Upper lobe of left lung (tissue), 6 donors: ENCODE data around the gene YDJC. TPM values are rescaled to one million over a fixed set of nuclear protein-coding genes. Genes with fewer than 3 reads are reported as not detected.
A peak's percentile ranks its signal among the peaks of the same experiment; 100 is the strongest.
"Not testable (repeated sequence)": the region's sequence is repeated elsewhere in the genome, so short reads cannot be mapped to it uniquely, and the experiment has no call there.

Experiments used
- ATAC-seq, 2 donors: fragments of 200-7000 bp; cut with Tn5 transposase; one replicate each; pipeline ENCODE4 v1.9.1; 2022; ENCODE audit warnings: mild to moderate bottlenecking in 2 of 2, moderate library complexity in 2 of 2; ENCODE audit not compliant: low FRiP score in 2 of 2
- DNase-seq, 2 donors: peaks; one replicate each; pipeline ENCODE4 v3.0.0-alpha.2; 2019 to 2020
- H3K27ac ChIP-seq, 4 donors: fragments of 200-600 bp; sonication (generic); one replicate each; pipeline ENCODE4 v1.5.1; 2016 to 2019
- H3K27me3 ChIP-seq, 4 donors: fragments of 200-600 bp; sonication (generic); one replicate each; pipeline ENCODE4 v1.5.1; 2017 to 2019
- H3K36me3 ChIP-seq, 4 donors: fragments of 200-600 bp; sonication (generic); one replicate each; pipeline ENCODE4 v1.5.1; 2016 to 2019
- H3K4me1 ChIP-seq, 4 donors: fragments of 200-600 bp; sonication (generic); one replicate each; pipeline ENCODE4 v1.5.1; 2018 to 2019
- H3K4me3 ChIP-seq, 4 donors: fragments of 200-600 bp; sonication (generic); one replicate each; pipeline ENCODE4 v1.5.1; 2017 to 2019; ENCODE audit warnings: mild to moderate bottlenecking in 2 of 4, moderate library complexity in 1 of 4
- H3K9me3 ChIP-seq, 4 donors: fragments of 200-600 bp; sonication (generic); one replicate each; pipeline ENCODE4 v1.5.1; 2018 to 2019
- CTCF ChIP-seq, 6 experiments: fragments of 450-650 bp in 4 of 6; fragments of 200-600 bp in 2 of 6; sonication (generic) in 2 of 6; IDR thresholded peaks; one replicate each; pipeline ENCODE4 v1.5.1; 2016 to 2019; ENCODE audit warnings: antibody characterized with exemption in 6 of 6
- EP300 ChIP-seq, 4 donors: sonication (generic); formaldehyde crosslinking; IDR thresholded peaks; one replicate each; pipeline ENCODE4 v1.5.1; 2017; ENCODE audit warnings: antibody characterized with exemption in 4 of 4, control low read depth in 2 of 4
- POLR2A ChIP-seq, 4 donors: fragments of 450-650 bp; IDR thresholded peaks; one replicate each; pipeline ENCODE4 v1.5.1; 2016 to 2017; ENCODE audit warnings: antibody characterized with exemption in 4 of 4, mild to moderate bottlenecking in 2 of 4
- POLR2AphosphoS5 ChIP-seq, 2 donors: sonication (generic); formaldehyde crosslinking; IDR thresholded peaks; one replicate each; pipeline ENCODE4 v1.5.1; 2017; ENCODE audit warnings: antibody characterized with exemption in 2 of 2
- WGBS, 2 donors: methylation state at CpG; one replicate each; pipeline ENCODE4 v1.1.5; 2017 to 2018; 5-methylcytosine and 5-hydroxymethylcytosine counted together
- total RNA-seq, 6 donors: library from RNA; depleted of rRNA in 4 of 6; stranded (reverse); fragments of >200 nt in 4 of 6; gene quantifications; one replicate each; pipeline versions ENCODE4 v1.1.0 to v1.2.1, GENCODE V29; 2016 to 2021
- donor health status: DM: no; HTN: no; CAD: no; lungs with moderate emphysema.
- donor health status: DM: no; HTN: yes; CAD: no; lungs with severe emphysema.

Gene YDJC
- total RNA-seq, 6 donors from 2014 or later, result 22.2 to 47.4 (median 28.3) TPM

- Histone ChIP-seq H3K4me1 (no peaks in the 10 kb centered on the region), H3K27ac (no peak overlapping the region), H3K4me3 (no peak overlapping the region), H3K36me3 (peaks cover 0 to 52% (median 24%) of the 10 kb centered on the region in 4 donors), H3K27me3 (no peaks in the 10 kb centered on the region), H3K9me3 (no peaks in the 10 kb centered on the region)
- ATAC-seq (peak in 1 of 2 donors; percentile 22), DNase-seq (no peak)
- 94 to 95% methylated on average over 4 to 7 of the region's 7 CpGs for WGBS, 2 donors
- TF ChIP-seq EP300 (IDR thresholded peaks at IDR 0.05) (no peak), CTCF (IDR thresholded peaks at IDR 0.05) (no peak), POLR2A (IDR thresholded peaks at IDR 0.05) (no peak), POLR2AphosphoS5 (IDR thresholded peaks at IDR 0.05) (no peak)
Observed at GRCh38 chr22:21612858-21613257, 17.0 kb downstream of the YDJC start.

GRCh38 chr22:21611210-21611977 lies 18.4 kb downstream of the YDJC start:
- DNase-seq, result no peak
- Histone ChIP-seq H3K4me1 (no peaks in the 10 kb centered on the region), H3K9me3 (no peaks in the 10 kb centered on the region), H3K4me3 (no peak overlapping the region), H3K27me3 (no peaks in the 10 kb centered on the region), H3K36me3 (peaks cover 0 to 51% (median 24%) of the 10 kb centered on the region in 4 donors), H3K27ac (no peak overlapping the region)
- WGBS, 2 donors, result 80 to 96% methylated on average over 4 of the region's 4 CpGs
- ATAC-seq, result no peak
- no peak for TF ChIP-seq EP300 (IDR thresholded peaks at IDR 0.05)
- no peak for TF ChIP-seq CTCF (IDR thresholded peaks at IDR 0.05)
- no peak for TF ChIP-seq POLR2A (IDR thresholded peaks at IDR 0.05)
- no peak for TF ChIP-seq POLR2AphosphoS5 (IDR thresholded peaks at IDR 0.05)

GRCh38 chr22:21609556-21610157 lies 20.2 kb downstream of the YDJC start:
- not testable (repeated sequence) for DNase-seq, H3K27me3 ChIP-seq, ATAC-seq, H3K9me3 ChIP-seq, H3K4me3 ChIP-seq, H3K4me1 ChIP-seq, H3K27ac ChIP-seq
- 95 to 98% methylated on average over 11 of the region's 11 CpGs for WGBS, 2 donors
- H3K36me3 ChIP-seq, result peaks cover 0 to 38% (median 19%) of the 10 kb centered on the region in 4 donors

- Histone ChIP-seq H3K9me3 (no peaks in the 10 kb centered on the region), H3K27me3 (no peaks in the 10 kb centered on the region), H3K27ac (no peak overlapping the region), H3K4me3 (no peak overlapping the region), H3K36me3 (peaks cover 0 to 13% (median 9%) of the 10 kb centered on the region in 4 donors), H3K4me1 (peaks cover 0 to 17% (median 5%) of the 10 kb centered on the region in 4 donors)
- no peak for TF ChIP-seq POLR2A (IDR thresholded peaks at IDR 0.05)
- no peak for TF ChIP-seq POLR2AphosphoS5 (IDR thresholded peaks at IDR 0.05)
- no peak for TF ChIP-seq CTCF (IDR thresholded peaks at IDR 0.05)
- TF ChIP-seq EP300 (IDR thresholded peaks at IDR 0.05), result no peak
- ATAC-seq (no peak), DNase-seq (no peak)
- WGBS, 2 donors, result 95% methylated on average over 7 to 8 of the region's 8 CpGs
Observed at GRCh38 chr22:21606775-21607174, 23.0 kb downstream of the YDJC start.

- H3K27ac ChIP-seq, result no peak overlapping the region
- no peaks in the 10 kb centered on the region for H3K27me3 ChIP-seq
- no peak for TF ChIP-seq EP300 (IDR thresholded peaks at IDR 0.05)
- no peak for TF ChIP-seq POLR2A (IDR thresholded peaks at IDR 0.05)
- H3K4me1 ChIP-seq, result peaks cover 0 to 17% (median 5%) of the 10 kb centered on the region in 4 donors
- peaks cover 0 to 5% (median 3%) of the 10 kb centered on the region in 4 donors for H3K36me3 ChIP-seq
- WGBS, 2 donors, result 85 to 97% methylated on average over 6 to 7 of the region's 7 CpGs
- no peak overlapping the region for H3K4me3 ChIP-seq
- no peaks in the 10 kb centered on the region for H3K9me3 ChIP-seq
- ATAC-seq, result no peak
- DNase-seq, result no peak
Observed at GRCh38 chr22:21605887-21606564, 23.8 kb downstream of the YDJC start.
